H1 (cell line): ENCODE measurements around the gene NDC80. TPM values are rescaled to one million over a fixed set of nuclear protein-coding genes. Genes with fewer than 3 reads are reported as not detected.

ENCODE experiments used
- CTCF ChIA-PET: fragments of 300-600 bp; sonication (Branson Sonifier 250); formaldehyde crosslinking; loops from one replicate; lab custom pipeline; 2021; ENCODE audit not compliant: partially characterized antibody; lab: Charles Lee
- POLR2A ChIA-PET: fragments of 300-600 bp; sonication (Branson Sonifier 250); formaldehyde crosslinking; loops from one replicate; lab custom pipeline; 2021; ENCODE audit warnings: inconsistent platforms; ENCODE audit not compliant: partially characterized antibody; lab: Charles Lee
- DNase-seq, 2 experiments: peaks; one replicate each; pipeline versions ENCODE4 v3.0.0 to v3.0.0-alpha.2; 2010 to 2022; ENCODE audit warnings: low spot score in 2 of 2, low read depth in 1 of 2, mixed read lengths in 1 of 2
- FAIRE-seq: peaks from 2 replicates; lab custom pipeline; 2011; peaks lifted over from hg19 to GRCh38; lab: Jason Lieb, UNC
- H2AFZ ChIP-seq: 2 replicates; pipeline ENCODE4 v1.8.1; 2012; ENCODE audit warnings: low read length, inconsistent platforms
- H2AK5ac ChIP-seq: 2 replicates; pipeline ENCODE4 v1.6.1; 2013; ENCODE audit warnings: low read depth, low read length
- H2BK120ac ChIP-seq: replicated peaks from 2 replicates; pipeline ENCODE3; 2013; ENCODE audit warnings: low read depth, low read length, inconsistent platforms
- H2BK12ac ChIP-seq: 2 replicates; pipeline ENCODE4 v1.6.1; 2013; ENCODE audit warnings: low read depth, low read length
- H2BK15ac ChIP-seq: 2 replicates; pipeline ENCODE4 v1.6.1; 2013; ENCODE audit warnings: low read length
- H2BK20ac ChIP-seq: 2 replicates; pipeline ENCODE4 v1.6.1; 2013; ENCODE audit warnings: low read length
- H2BK5ac ChIP-seq: 2 replicates; pipeline ENCODE4 v1.6.1; 2013; ENCODE audit warnings: low read depth, low read length
- H3K14ac ChIP-seq: 2 replicates; pipeline ENCODE4 v1.6.1; 2013; ENCODE audit warnings: inconsistent platforms; ENCODE audit not compliant: insufficient read length
- H3K18ac ChIP-seq: 2 replicates; pipeline ENCODE4 v1.6.1; 2013; ENCODE audit warnings: low read length; ENCODE audit errors: extremely low read depth
- H3K23ac ChIP-seq: 2 replicates; pipeline ENCODE4 v1.6.1; 2013; ENCODE audit warnings: inconsistent platforms; ENCODE audit not compliant: insufficient read length
- H3K23me2 ChIP-seq: 2 replicates; pipeline ENCODE4 v1.6.1; 2013; ENCODE audit warnings: low read depth, low read length
- H3K27ac ChIP-seq: 2 replicates; pipeline ENCODE4 v1.6.1; 2011; ENCODE audit warnings: low read depth, low read length, inconsistent platforms
- H3K27me3 ChIP-seq, 4 experiments: replicated peaks in 1 of 4; 1 replicate in 1 of 4; 2 replicates in 3 of 4; pipeline versions ENCODE4 v1.6.1 to v1.8.1; 2011 to 2013; ENCODE audit warnings: low read length in 3 of 4, mild to moderate bottlenecking in 3 of 4, inconsistent platforms in 2 of 4, mixed read lengths in 2 of 4, moderate library complexity in 1 of 4; ENCODE audit not compliant: control insufficient read depth in 3 of 4, insufficient read depth in 3 of 4; ENCODE audit errors: extremely low read depth in 1 of 4
- H3K36me3 ChIP-seq, 4 experiments: 2 replicates each; pipeline versions ENCODE4 v1.6.1 to v1.8.1; 2011 to 2013; ENCODE audit warnings: mild to moderate bottlenecking in 4 of 4, low read length in 3 of 4, moderate library complexity in 2 of 4, control low read depth in 1 of 4, inconsistent platforms in 1 of 4; ENCODE audit not compliant: insufficient read depth in 4 of 4, control insufficient read depth in 2 of 4
- H3K4ac ChIP-seq: replicated peaks from 2 replicates; pipeline ENCODE3; 2013; ENCODE audit warnings: low read length, low read depth, mixed read lengths, inconsistent platforms; ENCODE audit not compliant: insufficient read length
- H3K4me1 ChIP-seq, 4 experiments: replicated peaks in 1 of 4; 1 replicate in 1 of 4; 2 replicates in 3 of 4; pipeline versions ENCODE4 v1.6.1 to v1.8.1; 2011 to 2013; ENCODE audit warnings: low read length in 3 of 4, inconsistent platforms in 2 of 4, mixed read lengths in 1 of 4; ENCODE audit not compliant: insufficient read depth in 4 of 4, control insufficient read depth in 3 of 4
- H3K4me2 ChIP-seq, 2 experiments: 2 replicates each; pipeline versions ENCODE4 v1.6.1 to v1.8.1; 2011 to 2013; ENCODE audit warnings: low read depth in 2 of 2, low read length in 2 of 2, control low read depth in 1 of 2, inconsistent platforms in 1 of 2, mild to moderate bottlenecking in 1 of 2; ENCODE audit not compliant: insufficient read depth in 1 of 2
- H3K4me3 ChIP-seq, 4 experiments: fragments of 200-600, 300-600 bp in 1 of 4; sonication (generic), shearing (Covaris generic), sonication (Bioruptor Twin) in 1 of 4; 2 replicates each; pipeline versions ENCODE4 v1.5.1 to v1.8.1; 2011 to 2016; ENCODE audit warnings: low read length in 4 of 4, low read depth in 3 of 4, control low read depth in 2 of 4, inconsistent platforms in 2 of 4, mild to moderate bottlenecking in 2 of 4, mixed read lengths in 1 of 4, moderate library complexity in 1 of 4; ENCODE audit not compliant: insufficient read depth in 2 of 4; ENCODE audit errors: extremely low read depth in 1 of 4
- H3K56ac ChIP-seq: replicated peaks from 2 replicates; pipeline ENCODE3; 2013; ENCODE audit warnings: low read depth, mild to moderate bottlenecking, mixed read lengths, low read length, inconsistent platforms; ENCODE audit not compliant: insufficient read length
- H3K79me1 ChIP-seq: 2 replicates; pipeline ENCODE4 v1.6.1; 2013; ENCODE audit warnings: low read depth, low read length, control low read depth
- H3K79me2 ChIP-seq, 2 experiments: 2 replicates each; pipeline versions ENCODE4 v1.6.1 to v1.8.1; 2012 to 2013; ENCODE audit warnings: low read length in 2 of 2, mild to moderate bottlenecking in 2 of 2, inconsistent platforms in 1 of 2; ENCODE audit not compliant: insufficient read depth in 2 of 2, control insufficient read depth in 1 of 2
- H3K9ac ChIP-seq, 4 experiments: replicated peaks in 1 of 4; 1 replicate in 1 of 4; 2 replicates in 3 of 4; pipeline versions ENCODE4 v1.6.1 to v1.8.1; 2011 to 2013; ENCODE audit warnings: low read depth in 3 of 4, low read length in 3 of 4, control low read depth in 2 of 4, mild to moderate bottlenecking in 2 of 4, moderate library complexity in 2 of 4, inconsistent platforms in 1 of 4; ENCODE audit errors: extremely low read depth in 1 of 4
- H3K9me3 ChIP-seq, 2 experiments: 2 replicates each; pipeline versions ENCODE4 v1.6.1 to v1.8.1; 2012 to 2013; ENCODE audit warnings: mild to moderate bottlenecking in 2 of 2, moderate library complexity in 2 of 2, control low read depth in 1 of 2, inconsistent platforms in 1 of 2, low read depth in 1 of 2, low read length in 1 of 2, mixed read lengths in 1 of 2; ENCODE audit not compliant: insufficient read depth in 2 of 2
- H4K20me1 ChIP-seq, 2 experiments: replicated peaks in 1 of 2; 2 replicates each; pipeline versions ENCODE3 to v1.8.1; 2011 to 2013; ENCODE audit warnings: inconsistent platforms in 2 of 2, low read length in 2 of 2, mild to moderate bottlenecking in 1 of 2; ENCODE audit not compliant: insufficient read depth in 2 of 2, control insufficient read depth in 1 of 2
- H4K5ac ChIP-seq: 2 replicates; pipeline ENCODE4 v1.6.1; 2013; ENCODE audit warnings: low read length, low read depth, mixed read lengths, inconsistent platforms; ENCODE audit not compliant: insufficient read length
- H4K8ac ChIP-seq: 2 replicates; pipeline ENCODE4 v1.8.0; 2013; ENCODE audit warnings: mild to moderate bottlenecking, moderate library complexity, low read length, inconsistent platforms; ENCODE audit not compliant: insufficient read depth; ENCODE audit errors: extremely low read depth
- H4K91ac ChIP-seq: replicated peaks from 2 replicates; pipeline ENCODE3; 2013; ENCODE audit warnings: low read length, mixed read lengths, inconsistent platforms; ENCODE audit not compliant: insufficient read length
- EP300 ChIP-seq, 2 experiments: IDR thresholded peaks; 1 replicate in 1 of 2; 2 replicates in 1 of 2; pipeline ENCODE4 v1.6.1; 2011 to 2012; ENCODE audit warnings: low read depth in 2 of 2, low read length in 2 of 2, mild to moderate bottlenecking in 2 of 2, borderline replicate concordance in 1 of 2, inconsistent platforms in 1 of 2, moderate library complexity in 1 of 2
- SAP30 ChIP-seq: fragments of 300-600 bp; sonication (generic); IDR thresholded peaks from 2 replicates; pipeline ENCODE4 v1.7.1; 2012; ENCODE audit warnings: low read length, moderate library complexity, mild to moderate bottlenecking, inconsistent platforms; ENCODE audit not compliant: insufficient read depth, insufficient replicate concordance
- WGBS, 2 experiments: shearing (Covaris generic) in 1 of 2; methylation state at CpG; one replicate each; pipeline versions ENCODE4 v1.1.6 to v1.1.7; 2013 to 2015; ENCODE audit warnings: low lambda C conversion rate in 2 of 2, mixed read lengths in 2 of 2, inconsistent platforms in 1 of 2, low coverage in 1 of 2, missing lambda C conversion rate in 1 of 2; ENCODE audit not compliant: insufficient replicate concordance in 2 of 2, insufficient coverage in 1 of 2, insufficient read length in 1 of 2; ENCODE audit errors: extremely low coverage in 1 of 2, missing lambda C conversion rate in 1 of 2; 5-methylcytosine and 5-hydroxymethylcytosine counted together
- polyA plus RNA-seq, 7 experiments: library from polyadenylated mRNA; depleted of rRNA in 3 of 7; stranded (reverse) in 5 of 7; unstranded in 2 of 7; fragments of >200 nt in 5 of 7; fragments of 200-250 nt in 2 of 7; gene quantifications; 1 replicate in 5 of 7; 2 replicates in 1 of 7; 4 replicates in 1 of 7; pipeline versions ENCODE4 v1.2.1 to v1.2.3, GENCODE V29; 2011 to 2013; ENCODE audit warnings: missing spikeins in 2 of 7, mixed read lengths in 2 of 7
- total RNA-seq: library from RNA; stranded (reverse); fragmentation: NEBNext Ultra II Directional; extraction: Animal tissue kit (Norgen Biotek cat#: 25700); gene quantifications from 2 replicates; pipeline ENCODE4 v1.2.1, GENCODE V29; 2021

Gene NDC80
- total and polyA plus RNA-seq, 2 of the 8 experiments (the other 6 are each of a cell fraction or from before 2014, with no cell fraction given): 11.0 to 45.0 TPM

- H4K8ac ChIP-seq: no peak overlapping the region
- H3K27ac ChIP-seq: no peak overlapping the region
- 93% methylated on average over 1 of the region's 1 CpG; no CpG with 5 or more reads in 1 of the 2 experiments for WGBS, 2 experiments
- no peaks in the 10 kb centered on the region for H3K23me2 ChIP-seq
- H3K79me2 ChIP-seq: no peaks in the 10 kb centered on the region
- no peak overlapping the region for H3K4me2 ChIP-seq
- no peak overlapping the region for H3K56ac ChIP-seq
- ChIA-PET POLR2A (no interaction called here), CTCF (no interaction called here)
- no peak overlapping the region for H2AK5ac ChIP-seq
- no peak overlapping the region for H2BK15ac ChIP-seq
- H4K91ac ChIP-seq: no peak overlapping the region
- peaks cover 4 to 70% (median 32%) of the 10 kb centered on the region in 4 experiments; a peak in 7 of 8 replicates for H3K36me3 ChIP-seq
- no peaks in the 10 kb centered on the region for H3K79me1 ChIP-seq
- no peak overlapping the region for H2AFZ ChIP-seq
- no peak overlapping the region for H2BK12ac ChIP-seq
- no peaks in the 10 kb centered on the region for H3K4me1 ChIP-seq
- no peak overlapping the region for H4K5ac ChIP-seq
- H2BK120ac ChIP-seq: no peak overlapping the region
- H3K18ac ChIP-seq: no peak overlapping the region
- no peak overlapping the region for H2BK20ac ChIP-seq
- H3K27me3 ChIP-seq: no peaks in the 10 kb centered on the region
- DNase-seq (no peak), FAIRE-seq (no peak)
- no peak overlapping the region for H3K14ac ChIP-seq
- no peaks in the 10 kb centered on the region for H3K9me3 ChIP-seq
- no peak overlapping the region for H3K4me3 ChIP-seq
- no peak overlapping the region for H2BK5ac ChIP-seq
- H3K4ac ChIP-seq: no peak overlapping the region
- H3K23ac ChIP-seq: no peak overlapping the region
- no peak overlapping the region for H3K9ac ChIP-seq
- H4K20me1 ChIP-seq: peaks cover 0 to 1% of the 10 kb centered on the region in 2 experiments
- no peak for TF ChIP-seq EP300 (IDR thresholded peaks at IDR 0.05; ENCODE audit: borderline replicate concordance in 1 of 2, low read depth in 2 of 2, low read length in 2 of 2)
- TF ChIP-seq SAP30: no peak
Observed at GRCh38 chr18:2612996-2613395, 41.6 kb downstream of the NDC80 start.
